ENCODE results near the gene S100A3. TPM values are rescaled to one million over a fixed set of nuclear protein-coding genes. Genes with fewer than 3 reads are reported as not detected.

Gene S100A3
- polyA plus RNA-seq, 3 donors: 0.31 to 0.54 TPM; not detected in 1

GRCh38 chr1:153565529-153566374 lies 16.7 kb upstream of the S100A3 start, which contains the start of gene S100A2:
TSS of gene S100A2 (minus strand) at chr1:153565844. CDS start at chr1:153563877, 1,967 bp downstream.
- Histone ChIP-seq H3K36me3 (replicated peaks in 1 of 2; ENCODE audit: control insufficient read depth in 1 of 2, insufficient read depth in 2 of 2, low read length in 2 of 2) (no peaks in the 10 kb centered on the region), H3K9ac (ENCODE audit: insufficient read depth, low read length, poor library complexity, severe bottlenecking) (peak within 1 kb of the TSS; percentile 80), H2AFZ (ENCODE audit: insufficient read depth, low read depth, low read length, poor library complexity, severe bottlenecking) (peak within 1 kb of the TSS; percentile 51), H3K4me1 (ENCODE audit: control insufficient read depth in 1 of 2, insufficient read depth in 2 of 2, low read length in 2 of 2) (peaks cover 56 to 57% of the 10 kb centered on the region in 2 donors), H3K27me3 (ENCODE audit: control insufficient read depth in 2 of 2, insufficient read depth in 2 of 2, low read length in 2 of 2) (no peaks in the 10 kb centered on the region), H3K4me3 (replicated peaks in 1 of 3; ENCODE audit: low read depth in 2 of 3, low read length in 3 of 3) (peak within 1 kb of the TSS in 1 of 3 experiments; percentile 42), H3K9me3 (replicated peaks in 1 of 2; ENCODE audit: control insufficient read depth in 1 of 2, insufficient read depth in 1 of 2, low read length in 2 of 2) (no peaks in the 10 kb centered on the region), H3K27ac (ENCODE audit: low read depth in 1 of 2, low read length in 2 of 2) (peak within 1 kb of the TSS; percentile 97 to 100), H4K20me1 (ENCODE audit: insufficient read depth, low read length) (no peaks in the 10 kb centered on the region), H3K4me2 (replicated peaks; ENCODE audit: extremely low read depth, low read length, poor library complexity, severe bottlenecking) (peak within 1 kb of the TSS; percentile 67), H3K79me2 (ENCODE audit: insufficient read depth, low read length) (peaks cover 13% of the 10 kb centered on the region)
- Mint-ChIP-seq H3K4me1 (peaks cover 59% of the 10 kb centered on the region), H3K27ac (peak within 1 kb of the TSS; percentile 99 to 100 (median 100)), H3K27me3 (ENCODE audit: low read depth in 3 of 3) (peaks cover 0 to 7% (median 0%) of the 10 kb centered on the region in 3 donors), H3K9me3 (no peaks in the 10 kb centered on the region), H3K36me3 (peaks cover 0 to 5% of the 10 kb centered on the region in 2 donors), H3K4me3 (peak within 1 kb of the TSS; percentile 70 to 89)
- WGBS (ENCODE audit: insufficient coverage): 0% methylated on average over 3 of the region's 8 CpGs
- DNase-seq: peak; percentile 94 to 98 (median 97)
- no peak for TF ChIP-seq CTCF (IDR thresholded peaks at IDR 0.05)
- intact Hi-C loops (cut with micrococcal nuclease): loop anchor here (5.0 kb wide), 2 partner anchors 53 to 1518 kb away; no protein-coding TSS in a partner anchor

GRCh38 chr1:153563991-153564390 lies 14.9 kb upstream of the S100A3 start:
- no peaks in the 10 kb centered on the region for H3K36me3 ChIP-seq (replicated peaks in 1 of 2; ENCODE audit: control insufficient read depth in 1 of 2, insufficient read depth in 2 of 2, low read length in 2 of 2)
- intact Hi-C loops (cut with micrococcal nuclease): no loop called here
- H3K9me3 Mint-ChIP-seq: no peaks in the 10 kb centered on the region
- peak overlapping the region; percentile 97 to 100 for H3K27ac ChIP-seq (ENCODE audit: low read depth in 1 of 2, low read length in 2 of 2)
- no peaks in the 10 kb centered on the region for H3K9me3 ChIP-seq (replicated peaks in 1 of 2; ENCODE audit: control insufficient read depth in 1 of 2, insufficient read depth in 1 of 2, low read length in 2 of 2)
- H3K27me3 ChIP-seq (ENCODE audit: control insufficient read depth in 2 of 2, insufficient read depth in 2 of 2, low read length in 2 of 2): no peaks in the 10 kb centered on the region
- H3K9ac ChIP-seq (ENCODE audit: insufficient read depth, low read length, poor library complexity, severe bottlenecking): no peak overlapping the region
- peaks cover 59% of the 10 kb centered on the region for H3K4me1 Mint-ChIP-seq
- peak overlapping the region in 1 of 3 experiments; percentile 6 for H3K4me3 ChIP-seq (replicated peaks in 1 of 3; ENCODE audit: low read depth in 2 of 3, low read length in 3 of 3)
- no peak for DNase-seq
- H3K4me2 ChIP-seq (replicated peaks; ENCODE audit: extremely low read depth, low read length, poor library complexity, severe bottlenecking): no peak overlapping the region
- peaks cover 13% of the 10 kb centered on the region for H3K79me2 ChIP-seq (ENCODE audit: insufficient read depth, low read length)
- no peak overlapping the region for H3K4me3 Mint-ChIP-seq
- WGBS (ENCODE audit: insufficient coverage): 90% methylated on average over 5 of the region's 7 CpGs
- H3K36me3 Mint-ChIP-seq: peaks cover 0 to 5% of the 10 kb centered on the region in 2 donors
- H2AFZ ChIP-seq (ENCODE audit: insufficient read depth, low read depth, low read length, poor library complexity, severe bottlenecking): no peak overlapping the region
- no peaks in the 10 kb centered on the region for H3K27me3 Mint-ChIP-seq (ENCODE audit: low read depth in 3 of 3)
- peak overlapping the region in 3 of 7 donors; percentile 75 to 100 (median 99) for H3K27ac Mint-ChIP-seq
- peaks cover 56 to 57% of the 10 kb centered on the region in 2 donors for H3K4me1 ChIP-seq (ENCODE audit: control insufficient read depth in 1 of 2, insufficient read depth in 2 of 2, low read length in 2 of 2)
- TF ChIP-seq CTCF (IDR thresholded peaks at IDR 0.05): no peak
- H4K20me1 ChIP-seq (ENCODE audit: insufficient read depth, low read length): no peaks in the 10 kb centered on the region
